HCT116 (cell line): ENCODE results near the gene PIN1.

Source experiments
- EZH2 ChIP-seq: fragments of 200-600 bp; sonication (generic); IDR thresholded peaks from 2 replicates; pipeline ENCODE4 v1.6.1; 2017; ENCODE audit warnings: antibody characterized with exemption, mixed run types
- FOSL1 ChIP-seq: IDR thresholded peaks from 2 replicates; pipeline ENCODE4 v1.6.1; 2012; ENCODE audit warnings: low read depth
- MAX ChIP-seq: IDR thresholded peaks from 2 replicates; pipeline ENCODE4 v1.6.1; 2012
- POLR2A ChIP-seq: IDR thresholded peaks from 2 replicates; pipeline ENCODE4 v1.7.0; 2011; ENCODE audit warnings: borderline replicate concordance; ENCODE audit not compliant: insufficient read depth, insufficient read length; ENCODE audit errors: extremely low read depth
- POLR2AphosphoS5 ChIP-seq: IDR thresholded peaks from 2 replicates; pipeline ENCODE4 v1.6.1; 2011; ENCODE audit warnings: mild to moderate bottlenecking, low read depth, low read length, moderate library complexity
- RAD21 ChIP-seq: IDR thresholded peaks from 2 replicates; pipeline ENCODE4 v1.6.1; 2012; ENCODE audit warnings: low read depth, mild to moderate bottlenecking
- SP1 ChIP-seq: IDR thresholded peaks from 2 replicates; pipeline ENCODE4 v1.6.1; 2012; ENCODE audit warnings: low read depth
- YY1 ChIP-seq: IDR thresholded peaks from 2 replicates; pipeline ENCODE4 v1.6.1; 2011; ENCODE audit warnings: low read length, low read depth, moderate library complexity, mild to moderate bottlenecking; ENCODE audit not compliant: insufficient replicate concordance; ENCODE audit errors: extremely low read depth
- ZFX ChIP-seq: fragments of 450-650 bp; IDR thresholded peaks from 2 replicates; pipeline ENCODE4 v1.6.1; 2017
- ZNF274 ChIP-seq: fragments of 200-500 bp; sonication (Bioruptor generic); IDR thresholded peaks from 2 replicates; pipeline ENCODE4 v1.6.1; 2014; ENCODE audit warnings: mild to moderate bottlenecking, low read depth, low read length, inconsistent platforms
- TF ChIP-seq, protein P1 (sequence below): IDR thresholded peaks from 2 replicates; pipeline ENCODE4 v1.6.1; 2012; ENCODE audit warnings: low read depth
- TF ChIP-seq, protein P2 (sequence below), 3 experiments: fragments of 200-600 bp in 1 of 3; sonication (generic) in 1 of 3; IDR thresholded peaks in 2 of 3; conservative IDR thresholded peaks in 1 of 3; 2 replicates each; pipeline ENCODE4 v1.5.1; 2012 to 2017; ENCODE audit warnings: low read depth in 2 of 3, low read length in 2 of 3, antibody characterized with exemption in 1 of 3, borderline replicate concordance in 1 of 3, control low read depth in 1 of 3, mild to moderate bottlenecking in 1 of 3, mixed read lengths in 1 of 3, mixed run types in 1 of 3, moderate library complexity in 1 of 3; ENCODE audit not compliant: insufficient read depth in 1 of 3

DNA sequence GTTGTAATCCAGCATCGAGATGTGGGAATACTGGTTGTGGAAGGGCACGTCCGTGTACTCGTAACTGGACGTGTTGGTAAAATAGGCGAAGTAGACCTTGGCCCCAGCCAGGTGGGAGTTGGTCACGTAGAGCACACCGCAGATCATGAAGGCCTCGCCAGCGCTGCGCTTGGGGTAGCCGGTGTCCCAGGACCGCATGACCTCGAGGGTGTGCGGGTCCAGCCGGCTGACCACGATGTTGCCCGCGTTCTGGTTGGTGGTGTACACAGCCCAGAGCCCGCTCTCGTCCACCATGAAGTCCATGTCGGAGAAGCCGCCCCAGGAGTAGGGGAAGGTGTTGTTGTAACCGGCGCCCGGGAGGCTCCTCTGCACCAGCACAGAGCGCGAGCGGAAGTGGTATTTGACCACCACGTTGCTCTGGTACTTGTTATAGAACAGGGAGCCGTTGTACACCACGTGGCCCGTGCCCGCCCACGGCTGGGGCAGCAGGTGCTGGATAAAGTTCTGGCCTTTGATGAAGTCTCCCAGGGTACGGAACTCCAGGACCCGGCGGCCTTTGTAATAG lies 19.2 kb downstream of the PIN1 start:
- TF ChIP-seq POLR2A: no peak
- TF ChIP-seq, protein P1, sequence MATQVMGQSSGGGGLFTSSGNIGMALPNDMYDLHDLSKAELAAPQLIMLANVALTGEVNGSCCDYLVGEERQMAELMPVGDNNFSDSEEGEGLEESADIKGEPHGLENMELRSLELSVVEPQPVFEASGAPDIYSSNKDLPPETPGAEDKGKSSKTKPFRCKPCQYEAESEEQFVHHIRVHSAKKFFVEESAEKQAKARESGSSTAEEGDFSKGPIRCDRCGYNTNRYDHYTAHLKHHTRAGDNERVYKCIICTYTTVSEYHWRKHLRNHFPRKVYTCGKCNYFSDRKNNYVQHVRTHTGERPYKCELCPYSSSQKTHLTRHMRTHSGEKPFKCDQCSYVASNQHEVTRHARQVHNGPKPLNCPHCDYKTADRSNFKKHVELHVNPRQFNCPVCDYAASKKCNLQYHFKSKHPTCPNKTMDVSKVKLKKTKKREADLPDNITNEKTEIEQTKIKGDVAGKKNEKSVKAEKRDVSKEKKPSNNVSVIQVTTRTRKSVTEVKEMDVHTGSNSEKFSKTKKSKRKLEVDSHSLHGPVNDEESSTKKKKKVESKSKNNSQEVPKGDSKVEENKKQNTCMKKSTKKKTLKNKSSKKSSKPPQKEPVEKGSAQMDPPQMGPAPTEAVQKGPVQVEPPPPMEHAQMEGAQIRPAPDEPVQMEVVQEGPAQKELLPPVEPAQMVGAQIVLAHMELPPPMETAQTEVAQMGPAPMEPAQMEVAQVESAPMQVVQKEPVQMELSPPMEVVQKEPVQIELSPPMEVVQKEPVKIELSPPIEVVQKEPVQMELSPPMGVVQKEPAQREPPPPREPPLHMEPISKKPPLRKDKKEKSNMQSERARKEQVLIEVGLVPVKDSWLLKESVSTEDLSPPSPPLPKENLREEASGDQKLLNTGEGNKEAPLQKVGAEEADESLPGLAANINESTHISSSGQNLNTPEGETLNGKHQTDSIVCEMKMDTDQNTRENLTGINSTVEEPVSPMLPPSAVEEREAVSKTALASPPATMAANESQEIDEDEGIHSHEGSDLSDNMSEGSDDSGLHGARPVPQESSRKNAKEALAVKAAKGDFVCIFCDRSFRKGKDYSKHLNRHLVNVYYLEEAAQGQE: no peak
- no peak for TF ChIP-seq YY1
- TF ChIP-seq, protein P2, sequence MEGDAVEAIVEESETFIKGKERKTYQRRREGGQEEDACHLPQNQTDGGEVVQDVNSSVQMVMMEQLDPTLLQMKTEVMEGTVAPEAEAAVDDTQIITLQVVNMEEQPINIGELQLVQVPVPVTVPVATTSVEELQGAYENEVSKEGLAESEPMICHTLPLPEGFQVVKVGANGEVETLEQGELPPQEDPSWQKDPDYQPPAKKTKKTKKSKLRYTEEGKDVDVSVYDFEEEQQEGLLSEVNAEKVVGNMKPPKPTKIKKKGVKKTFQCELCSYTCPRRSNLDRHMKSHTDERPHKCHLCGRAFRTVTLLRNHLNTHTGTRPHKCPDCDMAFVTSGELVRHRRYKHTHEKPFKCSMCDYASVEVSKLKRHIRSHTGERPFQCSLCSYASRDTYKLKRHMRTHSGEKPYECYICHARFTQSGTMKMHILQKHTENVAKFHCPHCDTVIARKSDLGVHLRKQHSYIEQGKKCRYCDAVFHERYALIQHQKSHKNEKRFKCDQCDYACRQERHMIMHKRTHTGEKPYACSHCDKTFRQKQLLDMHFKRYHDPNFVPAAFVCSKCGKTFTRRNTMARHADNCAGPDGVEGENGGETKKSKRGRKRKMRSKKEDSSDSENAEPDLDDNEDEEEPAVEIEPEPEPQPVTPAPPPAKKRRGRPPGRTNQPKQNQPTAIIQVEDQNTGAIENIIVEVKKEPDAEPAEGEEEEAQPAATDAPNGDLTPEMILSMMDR (IDR thresholded peaks at IDR 0.05 in 2 of 3, conservative IDR thresholded peaks at IDR 0.05 in 1 of 3; ENCODE audit: borderline replicate concordance in 1 of 3, insufficient read depth in 1 of 3, low read depth in 2 of 3, low read length in 2 of 3): no peak
- no peak for TF ChIP-seq POLR2AphosphoS5
- no peak for TF ChIP-seq EZH2
- no peak for TF ChIP-seq RAD21
- no peak for TF ChIP-seq SP1
- TF ChIP-seq MAX: no peak
- TF ChIP-seq ZFX: no peak
- no peak for TF ChIP-seq FOSL1
- TF ChIP-seq ZNF274: no peak
